ENCODE data around the gene DEAF1.

The DEAF1 gene

DNA sequence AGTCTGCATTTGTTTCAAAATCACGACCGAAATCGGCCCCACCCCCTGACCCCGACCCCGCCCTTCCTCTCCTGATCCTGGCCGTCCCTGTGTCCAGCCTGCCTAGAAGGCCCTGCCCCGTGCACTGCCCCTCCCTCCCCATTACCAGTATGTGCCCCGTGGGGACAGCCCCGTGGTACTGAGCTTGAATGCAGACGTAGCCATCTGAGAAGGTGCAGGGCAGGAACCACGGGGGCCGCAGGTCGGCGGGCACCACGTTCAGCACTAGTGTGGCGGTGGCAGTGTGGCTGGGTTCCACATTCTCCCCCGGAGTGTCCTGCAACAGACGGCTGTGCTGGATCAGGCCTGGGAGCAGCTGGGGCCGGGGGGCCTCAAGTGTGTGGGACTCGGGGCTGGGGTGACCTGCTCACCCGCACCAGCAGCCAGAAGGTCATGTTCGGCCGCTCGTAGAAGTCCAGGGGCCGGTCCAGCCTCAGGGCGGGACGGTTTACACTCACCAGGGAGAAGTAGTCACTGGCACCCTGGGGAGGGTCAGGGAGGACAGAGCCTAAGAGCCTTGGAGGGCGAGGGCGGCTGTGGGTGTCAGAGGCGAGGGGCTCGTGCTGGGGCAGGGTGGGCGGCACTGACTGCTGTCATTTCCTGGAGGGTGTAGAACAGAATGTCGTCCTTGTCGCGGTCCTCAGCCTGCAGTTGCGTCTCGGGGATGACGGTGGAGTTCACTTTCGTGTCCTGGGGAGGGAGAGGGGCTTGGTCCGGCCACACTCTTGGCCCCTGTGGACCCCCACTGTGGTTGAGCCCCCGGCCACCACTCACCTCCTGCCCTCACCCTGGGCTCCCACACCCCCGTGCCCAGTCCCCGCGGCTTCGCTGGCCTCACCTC lies 73.8 kb downstream of the DEAF1 start:
- no peak for DNase-seq

DNA sequence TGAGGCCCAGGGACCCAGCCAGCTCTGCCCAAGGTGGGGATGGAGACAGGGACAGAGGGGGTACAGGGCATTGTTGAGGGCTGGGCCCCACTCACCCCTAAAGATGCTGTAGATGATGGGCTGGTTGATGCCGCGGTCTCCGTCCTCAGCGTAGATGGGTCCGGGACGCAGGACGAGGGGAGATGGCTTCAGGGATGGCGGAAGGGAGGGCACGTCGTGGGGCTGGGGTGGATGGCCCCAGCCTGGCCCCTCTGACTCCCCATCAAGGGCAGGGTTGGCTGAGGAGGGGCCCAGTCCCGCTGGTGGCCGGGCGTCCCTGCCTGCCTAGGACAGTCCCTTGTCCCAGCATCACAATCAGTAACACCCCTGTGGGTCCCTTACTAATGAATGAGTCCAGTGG lies 74.8 kb downstream of the DEAF1 start:
- DNase-seq, result no peak

DNA sequence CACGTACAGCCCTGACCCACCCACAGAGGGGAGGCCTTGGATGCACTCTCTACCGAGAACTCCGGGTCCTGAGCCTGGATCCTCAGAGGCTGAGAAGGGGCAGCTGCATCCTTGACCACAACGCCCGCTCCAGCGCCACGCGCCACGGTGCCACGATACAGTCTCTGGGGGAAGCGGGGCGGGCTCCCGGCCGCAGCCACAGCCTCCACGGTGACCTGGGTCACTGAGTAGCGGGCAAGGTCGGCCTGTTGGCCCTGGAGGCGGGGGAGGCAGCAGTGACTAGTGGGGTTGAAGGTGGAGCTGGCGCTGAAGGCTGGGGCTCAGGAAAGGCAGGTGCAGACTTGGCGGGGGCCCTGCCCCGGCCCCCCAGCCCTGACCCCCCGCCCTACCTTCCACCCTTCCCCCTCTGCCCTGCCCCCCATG lies 75.4 kb downstream of the DEAF1 start:
- DNase-seq, result no peak

DNA sequence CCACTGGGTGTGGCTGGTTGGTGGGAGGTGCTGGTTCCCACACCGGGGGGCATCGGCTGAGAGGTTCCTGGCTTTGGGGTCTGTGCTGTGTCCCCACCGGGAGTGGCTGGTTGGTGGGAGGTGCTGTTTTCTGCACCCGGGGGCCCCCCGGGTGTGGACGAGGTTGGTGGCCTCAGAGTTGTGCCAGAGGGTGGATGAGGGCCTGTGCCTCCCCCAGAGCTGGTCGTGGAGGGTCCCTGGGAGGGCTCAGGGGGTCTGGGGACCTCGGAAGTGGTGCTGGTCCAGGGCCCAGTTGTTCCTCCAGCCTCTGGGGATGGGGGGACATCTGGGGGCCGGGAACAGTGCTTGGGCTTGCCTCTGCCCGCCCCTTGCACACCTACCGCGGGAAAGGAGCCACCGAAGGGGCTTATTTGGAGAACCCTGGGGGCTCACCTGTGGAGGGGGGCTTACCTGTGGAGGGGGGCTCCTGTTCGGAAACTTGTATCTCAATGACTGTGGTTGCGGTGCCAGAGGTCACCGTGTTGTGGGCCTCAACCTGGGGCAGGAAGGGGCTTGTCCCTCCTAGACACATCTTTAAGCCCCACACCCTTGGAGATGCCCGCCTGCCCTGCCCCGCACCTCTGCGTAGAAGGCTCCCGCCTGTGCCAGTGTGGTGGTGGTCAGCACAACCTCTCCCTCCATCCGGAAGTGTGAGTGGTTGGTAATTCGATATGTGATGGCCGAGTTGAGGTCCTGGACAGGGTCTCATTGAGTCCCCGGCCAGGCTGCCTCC lies 76.0 kb downstream of the DEAF1 start:
- DNase-seq, result no peak

DNA sequence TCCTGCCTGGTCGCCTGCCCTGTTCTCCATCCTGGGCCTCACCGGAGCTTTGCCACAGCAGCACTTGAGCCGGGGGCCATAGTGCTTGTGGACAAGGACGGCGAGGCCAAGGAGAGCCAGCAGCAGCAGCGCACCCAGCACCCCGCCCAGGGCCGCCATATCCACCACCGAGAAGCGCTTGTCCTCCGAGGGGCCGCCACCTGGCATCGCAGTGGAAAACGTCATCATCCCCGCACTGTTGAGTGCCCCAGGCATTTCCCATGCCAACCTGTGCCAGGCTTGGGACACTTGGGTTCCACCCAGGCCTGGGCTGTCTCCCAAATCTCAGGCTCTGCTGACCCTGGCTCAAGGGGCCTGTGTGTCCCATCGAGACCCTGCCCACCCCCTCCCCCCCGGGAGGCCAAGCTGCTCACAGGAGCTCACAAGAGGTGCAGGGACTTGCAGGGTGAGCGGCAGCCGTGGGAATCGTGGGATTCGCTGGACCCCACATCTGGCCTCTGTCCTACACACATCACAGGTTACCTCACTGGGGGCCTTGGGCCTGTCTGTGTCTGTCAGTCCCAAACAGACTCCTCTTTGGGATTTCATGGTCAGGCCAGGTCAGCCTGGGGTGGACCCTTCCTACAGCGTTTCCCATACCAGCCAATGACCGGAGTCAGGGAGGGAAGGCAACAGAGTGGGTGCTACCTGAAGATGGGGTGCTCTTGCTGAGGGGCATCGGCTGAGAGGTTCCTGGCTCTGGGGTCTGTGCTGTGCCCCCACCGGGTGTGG lies 76.9 kb downstream of the DEAF1 start:
- DNase-seq, result no peak

DNA sequence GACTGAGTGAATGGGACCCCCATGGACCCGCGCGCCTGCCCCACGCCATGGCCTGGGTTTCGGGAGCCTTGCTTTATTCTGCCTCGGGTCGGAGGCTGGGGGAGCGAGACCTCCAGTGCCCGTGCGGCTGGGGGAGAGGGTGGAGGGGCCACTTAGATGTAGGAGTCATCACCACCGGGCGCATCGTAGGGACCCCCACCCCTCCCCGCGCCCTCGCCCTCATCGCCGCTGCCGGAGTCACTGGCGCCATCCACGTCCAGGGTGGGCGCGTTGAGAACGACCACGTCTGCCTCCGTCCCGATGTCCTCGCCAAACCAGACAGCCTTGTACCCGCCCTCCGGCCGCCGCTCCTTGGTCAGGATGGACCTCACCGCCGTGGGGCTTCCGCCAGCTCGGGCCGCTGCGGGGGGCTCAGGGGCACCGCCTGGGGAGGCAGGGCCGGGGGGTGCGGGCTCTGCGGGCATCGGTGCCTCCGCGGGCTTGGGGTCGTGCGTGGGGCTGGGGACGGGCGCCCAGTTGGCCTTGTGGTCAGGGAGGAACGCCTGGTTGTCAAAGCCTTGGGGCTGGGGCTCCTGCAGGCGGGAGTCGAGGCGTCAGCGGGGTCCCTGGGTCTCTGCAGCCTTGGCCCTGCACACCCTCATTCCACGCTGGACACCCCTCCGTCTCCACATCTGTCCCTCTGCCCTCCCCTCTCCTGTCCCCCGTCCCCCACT lies 77.7 kb downstream of the DEAF1 start:
- DNase-seq, result no peak

DNA sequence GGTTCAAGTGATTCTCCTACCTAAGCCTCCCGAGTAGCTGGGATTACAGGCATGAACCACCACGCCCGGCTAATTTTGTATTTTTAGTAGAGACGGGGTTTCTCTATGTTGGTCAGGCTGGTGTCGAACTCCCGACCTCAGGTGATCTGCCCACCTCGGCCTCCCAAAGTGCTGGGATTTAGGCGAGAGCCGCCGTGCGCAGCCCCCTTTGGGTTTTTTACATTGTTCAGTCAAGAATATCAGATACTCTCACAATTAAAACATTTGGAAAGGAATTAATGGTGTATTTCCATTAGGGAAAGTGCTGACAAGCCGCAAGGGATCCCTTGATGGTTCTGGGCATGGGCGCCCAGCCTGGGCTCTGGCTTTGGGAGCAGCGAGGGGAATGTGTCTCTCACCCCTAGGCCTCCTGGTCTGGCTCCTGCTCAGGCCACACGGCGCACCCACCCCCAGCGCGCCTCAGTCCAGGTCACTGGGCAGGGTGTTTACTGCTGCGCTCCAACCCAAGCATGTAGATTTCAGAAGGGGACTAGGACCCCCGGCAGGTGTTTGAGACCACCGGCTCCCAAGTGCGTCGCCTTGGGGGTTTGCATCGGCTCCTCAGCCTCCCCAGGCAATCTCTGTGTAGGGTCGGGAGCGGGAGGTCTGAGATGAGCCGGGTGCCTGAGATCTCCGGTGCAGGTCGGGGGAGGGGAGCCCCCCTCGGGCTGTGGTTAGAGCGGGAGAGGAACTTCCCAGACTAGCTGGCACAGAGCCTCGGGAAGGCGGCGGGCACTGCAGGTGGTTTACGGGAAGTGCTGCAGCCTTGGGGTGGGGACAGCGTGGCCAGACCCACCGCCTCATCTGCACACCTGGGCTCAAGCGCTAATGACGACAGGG lies 78.5 kb downstream of the DEAF1 start:
- no peak for DNase-seq

DNA sequence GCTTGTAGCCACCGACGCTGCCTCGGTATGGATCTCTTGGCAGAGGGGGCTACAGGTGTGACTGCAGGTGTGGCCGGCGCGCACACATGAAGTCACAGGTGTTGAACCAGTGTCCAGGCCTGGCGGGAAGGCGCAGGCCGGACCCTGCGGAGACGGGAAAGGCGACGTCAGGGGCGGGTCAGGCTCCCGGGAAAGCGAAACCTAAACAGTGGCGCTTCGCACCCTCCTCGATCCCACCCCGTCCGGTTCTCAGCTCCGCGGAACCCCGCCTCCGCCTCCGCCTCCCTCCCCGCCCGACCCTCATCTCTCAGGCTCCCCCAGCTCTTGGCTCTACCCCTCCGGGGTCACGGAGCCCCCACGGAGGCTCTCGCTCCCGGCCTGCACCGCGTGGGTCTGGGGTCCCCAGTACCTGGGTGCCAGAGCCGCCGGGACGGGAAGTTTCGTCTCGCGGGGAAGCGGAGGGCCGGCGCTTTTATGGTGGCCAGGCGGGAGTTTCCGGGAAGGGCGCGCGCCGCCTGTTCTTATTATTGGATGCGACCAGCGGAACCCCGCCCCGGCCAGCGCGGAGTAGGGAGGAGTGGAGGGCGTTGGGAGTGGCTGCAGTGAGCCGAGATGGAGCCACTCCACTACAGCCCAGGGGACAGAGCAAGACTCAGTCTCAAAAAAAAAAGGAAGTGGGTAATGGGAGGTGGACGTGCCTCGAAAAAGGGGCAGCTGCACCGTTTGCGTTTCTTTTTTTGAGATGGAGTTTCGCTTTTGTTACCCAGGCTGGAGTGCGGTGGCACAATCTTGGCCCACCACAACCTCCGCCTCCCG lies 79.3 kb downstream of the DEAF1 start, which contains the start of gene IRF7:
Gene IRF7, minus strand, starts transcription at position 447 of the 816 bp plus-strand sequence. CDS start 586 bp downstream, outside the sequence.
- DNase-seq, result peak; percentile 42

DNA sequence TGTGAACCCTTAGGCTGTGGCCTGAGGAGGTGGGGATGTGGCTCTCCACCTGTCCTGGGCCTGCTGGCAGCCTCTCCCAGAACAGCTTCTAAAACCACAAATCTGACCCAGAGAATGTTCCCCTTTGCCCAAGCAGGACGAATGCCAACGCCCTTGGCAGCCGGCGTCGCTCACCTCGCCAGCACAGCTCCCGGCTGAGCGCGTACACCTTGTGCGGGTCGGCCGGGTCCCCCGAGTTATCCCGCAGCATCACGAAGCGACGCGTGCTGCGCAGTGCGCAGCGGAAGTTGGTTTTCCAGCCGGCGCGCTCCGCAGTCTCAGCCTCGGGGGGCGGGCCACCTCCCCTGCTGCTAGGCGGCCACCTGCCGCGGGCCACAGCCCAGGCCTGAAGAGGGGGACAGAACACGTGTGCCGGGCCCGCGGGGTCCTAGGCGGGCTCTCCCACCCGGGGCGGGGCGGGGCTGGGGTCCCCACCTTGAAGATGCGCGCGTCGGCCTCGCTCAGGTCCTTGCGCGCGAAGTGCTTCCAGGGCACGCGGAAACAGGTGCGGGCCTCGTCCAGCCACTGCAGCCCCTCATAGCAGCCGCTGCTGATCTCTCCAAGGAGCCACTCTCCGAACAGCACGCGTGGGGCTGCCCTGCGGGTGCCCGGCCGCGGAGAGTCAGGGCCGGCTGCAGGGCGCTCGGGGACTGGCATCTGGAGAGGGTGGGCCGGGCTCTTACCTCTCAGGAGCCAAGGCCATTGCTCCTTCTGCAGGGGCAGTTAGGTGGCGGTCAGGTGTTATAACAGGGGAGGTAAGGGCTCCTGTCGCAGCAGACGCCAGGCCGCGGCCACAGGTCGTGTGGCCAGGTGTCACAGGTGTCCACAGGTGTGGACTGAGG lies 80.2 kb downstream of the DEAF1 start:
- no peak for DNase-seq

DNA sequence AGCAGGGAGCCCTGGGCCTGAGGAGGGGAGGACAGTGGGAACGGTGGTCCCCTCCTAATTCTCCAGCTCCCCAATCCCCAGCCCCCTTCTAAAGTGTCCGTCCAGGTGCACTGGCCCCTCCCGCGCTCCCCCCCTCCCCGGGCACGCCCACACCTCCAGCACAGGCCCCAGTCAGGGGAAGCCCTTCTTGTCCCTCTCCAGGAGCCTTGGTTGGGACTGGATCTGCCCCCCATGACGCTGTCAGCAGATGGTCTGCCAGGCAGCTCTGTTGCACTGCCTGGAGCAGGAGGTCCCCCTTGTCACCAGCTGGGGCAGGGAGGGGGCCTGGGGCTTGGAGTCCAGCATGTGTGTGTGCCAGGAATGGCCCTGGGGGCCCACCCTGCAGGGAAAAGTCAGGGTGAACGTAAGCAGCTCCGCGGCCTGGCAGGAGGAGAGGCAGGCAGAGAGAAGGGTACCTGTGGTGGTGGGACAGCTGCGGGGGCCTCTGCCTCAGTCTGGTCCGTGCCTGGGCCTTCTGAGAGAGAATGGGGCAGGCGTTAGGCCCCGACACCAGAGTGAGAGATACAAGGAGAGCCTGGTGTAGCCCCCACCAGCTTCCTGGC lies 80.9 kb downstream of the DEAF1 start:
- no peak for DNase-seq

DNA sequence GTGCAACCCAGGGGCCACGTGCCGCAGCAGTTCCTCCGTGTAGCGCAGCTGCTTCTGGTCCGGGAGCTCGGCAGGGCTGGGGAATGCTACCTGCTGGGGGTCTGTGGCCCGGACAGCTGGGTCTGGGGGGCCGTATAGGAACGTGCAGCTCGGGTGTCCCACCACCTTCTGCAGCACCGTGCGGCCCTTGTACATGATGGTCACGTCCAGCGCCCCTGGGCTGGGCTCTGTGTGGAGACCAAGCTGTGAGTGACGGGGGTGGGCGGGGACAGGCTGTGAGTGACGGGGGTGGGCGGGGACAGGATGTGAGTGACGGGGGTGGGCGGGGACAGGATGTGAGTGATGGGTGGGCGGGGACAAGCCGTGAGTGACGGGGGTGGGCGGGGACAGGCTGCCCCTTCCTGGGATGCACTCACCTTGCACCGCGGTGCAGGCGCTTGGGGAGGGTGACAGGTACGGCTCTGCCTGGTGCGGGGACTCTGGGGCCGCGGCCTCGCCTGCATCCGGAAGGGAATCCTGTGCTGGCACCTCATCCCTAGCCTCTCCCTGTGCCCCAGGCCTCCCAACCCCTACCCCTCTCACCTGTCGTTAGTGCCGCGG lies 81.6 kb downstream of the DEAF1 start:
- DNase-seq, result peak; percentile 7

DNA sequence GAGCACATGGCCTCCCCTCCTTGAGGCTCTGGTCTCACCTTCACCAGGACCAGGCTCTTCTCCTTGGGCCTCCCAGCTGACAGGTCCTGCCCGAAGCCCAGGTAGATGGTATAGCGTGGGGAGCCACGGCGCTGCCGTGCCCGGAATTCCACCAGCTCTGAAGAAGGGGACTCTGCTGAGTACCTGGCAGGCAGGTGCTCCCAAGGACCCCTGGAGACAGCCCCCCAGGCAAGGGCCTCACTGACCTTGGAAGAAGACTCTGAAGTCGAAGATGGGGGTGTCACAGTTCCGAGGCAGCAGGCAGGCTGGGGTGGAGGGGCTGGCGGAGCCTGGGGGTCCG lies 82.1 kb downstream of the DEAF1 start:
- DNase-seq, result no peak

DNA sequence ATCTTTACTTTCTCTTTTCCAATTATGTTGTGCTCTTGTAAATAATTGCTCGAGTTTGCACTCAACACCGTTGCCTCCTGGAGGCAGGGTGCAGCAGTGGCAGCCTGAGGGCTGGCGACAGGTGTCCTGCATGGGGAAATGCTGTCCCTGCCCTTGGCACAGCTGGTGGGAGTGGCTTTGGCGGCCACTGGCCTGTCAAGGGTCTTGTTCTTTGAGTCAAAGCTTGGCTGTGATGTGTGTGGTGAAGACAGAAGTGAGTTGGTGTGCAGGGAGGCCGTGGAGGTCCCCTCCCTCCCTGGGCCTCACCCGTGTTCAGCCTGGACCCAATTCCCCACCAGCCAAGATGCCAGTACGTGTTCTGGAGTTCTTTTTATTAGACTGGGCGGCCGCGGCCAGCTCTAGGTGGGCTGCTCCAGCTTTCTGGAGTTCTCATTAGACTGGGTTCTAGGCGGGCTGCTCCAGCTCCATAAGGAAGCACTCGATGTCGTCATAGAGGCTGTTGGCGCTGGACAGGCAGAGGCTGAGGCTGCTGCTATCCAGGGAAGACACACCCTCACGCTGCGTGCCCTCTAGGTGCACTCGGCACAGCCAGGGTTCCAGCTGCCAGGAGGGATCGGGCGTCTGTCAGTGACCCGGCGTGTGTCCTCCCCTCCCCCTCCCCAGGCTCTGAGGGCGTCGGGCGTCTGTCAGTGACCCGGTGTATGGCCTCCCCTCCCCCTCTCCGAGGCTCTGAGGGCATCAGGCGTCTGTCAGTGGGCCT lies 82.6 kb downstream of the DEAF1 start:
- DNase-seq, result no peak

DNA sequence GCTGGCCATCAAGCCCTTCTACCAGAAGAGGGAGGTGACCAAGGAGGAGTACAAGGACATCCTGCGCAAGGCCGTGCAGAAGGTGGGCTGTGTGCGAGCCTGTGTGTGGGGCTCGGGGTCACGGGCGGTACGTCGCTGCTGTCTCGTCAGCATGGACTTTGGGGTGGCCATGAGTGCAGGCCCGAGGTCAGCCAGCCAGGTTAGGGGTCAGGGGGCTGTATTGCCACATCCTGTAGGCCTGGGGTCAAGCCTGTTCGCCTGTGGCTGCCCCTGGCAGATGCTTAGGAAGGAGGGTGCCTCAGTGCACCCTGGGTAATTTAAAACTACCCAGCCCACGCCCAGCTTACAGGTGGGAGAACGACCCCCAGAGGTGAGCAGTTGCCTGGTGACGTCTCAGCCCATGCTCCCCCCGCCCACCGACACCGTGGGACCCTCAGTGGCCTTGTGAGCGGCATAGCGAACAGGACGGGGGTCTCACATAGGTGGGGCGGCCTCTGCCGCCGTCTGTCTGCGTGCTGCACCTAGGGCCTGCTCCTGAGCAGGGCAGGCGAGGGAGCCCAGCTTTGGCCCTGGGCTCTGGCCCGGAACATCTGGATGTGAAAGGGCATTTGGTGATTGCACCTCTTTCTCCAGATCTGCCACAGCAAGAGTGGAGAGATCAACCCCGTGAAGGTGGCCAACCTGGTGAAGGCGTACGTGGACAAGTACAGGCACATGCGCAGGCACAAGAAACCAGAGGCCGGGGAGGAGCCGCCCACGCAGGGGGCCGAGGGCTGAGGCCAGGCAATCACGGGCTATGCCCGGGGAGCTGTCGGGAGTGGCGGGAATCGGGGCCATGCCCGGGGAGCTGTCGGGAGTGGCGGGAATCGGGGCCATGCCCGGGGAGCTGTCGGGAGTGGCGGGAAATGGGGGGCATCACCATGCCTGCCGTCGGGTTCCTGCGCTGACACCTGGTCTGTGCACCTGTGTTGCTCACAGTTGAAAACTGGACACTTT lies 83.7 kb downstream of the DEAF1 start:
- no peak for DNase-seq

DNA sequence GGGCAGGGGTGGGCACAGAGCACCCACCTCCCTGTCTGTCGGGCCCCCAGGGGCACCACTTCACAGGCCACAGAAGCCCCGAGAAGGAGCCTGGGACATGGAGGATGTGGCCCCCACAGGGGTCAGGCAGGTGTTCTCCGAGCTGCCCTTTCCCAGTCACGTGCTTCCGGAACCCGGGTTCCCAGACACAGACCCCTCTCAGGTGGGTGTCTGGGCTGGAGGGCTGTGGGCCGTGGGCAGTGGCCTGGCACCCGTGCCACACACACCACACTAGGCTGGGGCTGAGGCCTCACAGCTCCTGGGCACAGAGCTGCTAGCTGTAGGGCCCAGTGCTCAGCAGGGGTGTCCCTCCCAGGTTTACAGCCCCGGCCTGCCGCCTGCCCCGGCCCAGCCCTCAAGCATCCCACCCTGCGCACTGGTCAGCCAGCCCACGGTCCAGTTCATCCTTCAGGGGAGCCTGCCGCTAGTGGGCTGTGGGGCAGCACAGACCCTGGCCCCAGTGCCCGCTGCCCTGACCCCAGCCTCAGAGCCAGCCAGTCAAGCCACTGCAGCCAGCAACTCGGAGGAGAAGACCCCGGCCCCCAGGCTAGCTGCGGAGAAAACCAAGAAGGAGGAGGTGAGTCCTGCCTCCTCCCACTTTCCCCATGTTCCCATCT lies 84.7 kb downstream of the DEAF1 start:
- no peak for DNase-seq

DNA sequence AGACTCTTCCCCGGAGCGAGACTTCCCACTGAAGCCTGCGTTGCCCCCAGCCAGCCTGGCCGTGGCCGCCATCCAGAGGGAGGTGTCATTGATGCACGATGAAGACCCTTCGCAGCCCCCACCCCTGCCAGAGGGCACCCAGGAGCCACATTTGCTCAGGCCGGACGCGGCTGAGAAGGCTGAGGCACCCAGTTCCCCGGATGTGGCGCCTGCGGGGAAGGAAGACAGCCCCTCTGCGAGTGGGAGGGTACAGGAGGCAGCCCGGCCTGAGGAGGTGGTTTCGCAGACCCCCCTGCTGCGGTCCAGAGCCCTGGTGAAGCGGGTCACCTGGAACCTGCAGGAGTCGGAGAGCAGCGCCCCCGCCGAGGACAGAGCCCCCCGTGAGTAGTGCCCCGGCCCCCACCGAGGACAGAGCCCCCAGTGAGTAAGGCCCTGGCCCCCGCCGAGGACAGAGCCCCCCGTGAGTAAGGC lies 85.6 kb downstream of the DEAF1 start:
- DNase-seq, result no peak
